Pancreas (tissue), 10 donors: ENCODE results near the gene SF3A1. TPM values are rescaled to one million over a fixed set of nuclear protein-coding genes. Genes with fewer than 3 reads are reported as not detected.
"Not testable (repeated sequence)": the region's sequence is repeated elsewhere in the genome, so short reads cannot be mapped to it uniquely, and the experiment has no call there.

Experiments used
- ATAC-seq, 4 donors: fragments of 200-7000 bp; cut with Tn5 transposase; one replicate each; pipeline versions ENCODE4 v1.8.0 to v1.9.1; 2020; ENCODE audit warnings: mild to moderate bottlenecking in 4 of 4, moderate library complexity in 4 of 4
- DNase-seq, 6 donors: peaks; one replicate each; pipeline ENCODE4 v3.0.0-alpha.2; 2020
- FAIRE-seq: peaks from 2 replicates; lab custom pipeline; 2012; peaks lifted over from hg19 to GRCh38; lab: Jason Lieb, UNC
- H3K27ac ChIP-seq, 4 donors: fragments of 200-600 bp; sonication (generic); 1 replicate in 3 of 4; 2 replicates in 1 of 4; pipeline versions ENCODE4 v1.5.0 to v1.8.0; 2020
- H3K27me3 ChIP-seq, 4 donors: fragments of 200-600 bp; one replicate each; pipeline ENCODE4 v1.8.0; 2021
- H3K36me3 ChIP-seq, 3 donors: fragments of 200-600 bp; sonication (generic) in 1 of 3; one replicate each; pipeline versions ENCODE4 v1.5.0 to v1.8.0; 2020 to 2021
- H3K4me1 ChIP-seq, 3 donors: fragments of 200-600 bp; one replicate each; pipeline ENCODE4 v1.8.0; 2021
- H3K4me3 ChIP-seq, 4 donors: fragments of 200-600 bp; sonication (generic) in 2 of 4; one replicate each; pipeline versions ENCODE4 v1.5.0 to v1.8.0; 2020 to 2021
- H3K9me3 ChIP-seq, 4 donors: fragments of 200-600 bp; one replicate each; pipeline ENCODE4 v1.8.0; 2021
- CTCF ChIP-seq, 4 donors: fragments of 200-600 bp; sonication (generic) in 3 of 4; IDR thresholded peaks; one replicate each; pipeline versions ENCODE4 v1.5.0 to v1.8.0; 2021; ENCODE audit warnings: antibody characterized with exemption in 4 of 4
- WGBS, 2 donors: extraction: QIAGEN DNeasy Blood & Tissue Kit; methylation state at CpG; one replicate each; pipeline ENCODE4 v1.1.7; 2013; 5-methylcytosine and 5-hydroxymethylcytosine counted together
- intact Hi-C, 3 donors: fragments of 100-400 bp; cut with DNase I; formaldehyde crosslinking; loops; one replicate each; pipeline versions ENCODE4 v1.11.1 to v1.14.2; 2022
- polyA plus RNA-seq, 2 donors: library from polyadenylated mRNA; stranded (reverse); fragments of 200-250 nt; gene quantifications; one replicate each; pipeline ENCODE4 v1.2.3, GENCODE V29; 2013
- total RNA-seq, 6 donors: library from RNA; stranded (reverse); fragmentation: NEBNext Ultra II Directional in 4 of 6; extraction: Animal tissue kit (Norgen Biotek cat#: 25700) in 4 of 6; gene quantifications; one replicate each; pipeline versions ENCODE4 v1.2.1 to v1.2.4, GENCODE V29; 2021 to 2023
- donor health status: healthy with polysubstance abuse.
- donor health status: DM: no; HTN: no; CAD: no; lungs with moderate emphysema.
- donor health status: DM: no; HTN: no; CAD: no.
- donor health status: control.
- donor health status: control.
- donor health status: Bipolar disorder and iron deficiency.
- donor health status: DM: yes; HTN: yes; CAD: no.
- donor health status: DM: no; HTN: no; CAD: no.
- donor health status: DM: no; HTN: no; CAD: no.
- donor health status: DM: yes; HTN: yes; CAD: no.

The SF3A1 gene
- total RNA-seq = 100 to 1,000 TPM in 1 of 6 donors, 10 to 100 TPM in 5; 77.2 to 102 (median 95.4) TPM
- polyA plus RNA-seq = 10 to 100 TPM; 19.2 to 21.6 TPM

GRCh38 chr22:30356449-30357235 is at the start of gene SF3A1, which contains the start of gene CCDC157:
SF3A1 (minus strand) TSS chr22:30356894; CDS start chr22:30356792, 102 bp downstream.
CCDC157 (plus strand) TSS chr22:30357007; CDS start chr22:30366001, 8,994 bp downstream.
- Histone ChIP-seq H3K27ac (peak within 1 kb of the TSS; percentile 92 to 97 (median 96)), H3K27me3 (no peaks in the 10 kb centered on the region), H3K4me1 (peaks cover 0 to 22% (median 10%) of the 10 kb centered on the region in 3 donors), H3K4me3 (peak within 1 kb of the TSS; percentile 49 to 76 (median 68)), H3K9me3 (no peaks in the 10 kb centered on the region), H3K36me3 (peaks cover 0 to 13% (median 7%) of the 10 kb centered on the region in 3 donors)
- DNase-seq (peak; percentile 84 to 95 (median 90)), ATAC-seq (peak; percentile 97 to 99 (median 98)), FAIRE-seq (no peak)
- intact Hi-C loops = no loop called here
- WGBS, 2 donors = 0% methylated on average over 87 to 91 of the region's 91 CpGs
- TF ChIP-seq CTCF (IDR thresholded peaks at IDR 0.05) = no peak

GRCh38 chr22:30406400-30406799 is 49.7 kb upstream of the SF3A1 start:
- Histone ChIP-seq H3K27ac (no peak overlapping the region), H3K4me1 (no peaks in the 10 kb centered on the region), H3K4me3 (no peak overlapping the region), H3K27me3 (no peaks in the 10 kb centered on the region), H3K36me3 (peaks cover 0 to 4% (median 0%) of the 10 kb centered on the region in 3 donors), H3K9me3 (no peaks in the 10 kb centered on the region)
- ATAC-seq = no peak
- FAIRE-seq = no peak
- DNase-seq = no peak
- 80 to 95% methylated on average over 6 of the region's 6 CpGs for WGBS, 2 donors
- intact Hi-C loops = no loop called here
- TF ChIP-seq CTCF (IDR thresholded peaks at IDR 0.05) = no peak

GRCh38 chr22:30405731-30406130 is 49.0 kb upstream of the SF3A1 start:
- H3K27me3 ChIP-seq = no peaks in the 10 kb centered on the region
- WGBS, 2 donors = 48 to 66% methylated on average over 4 of the region's 4 CpGs
- TF ChIP-seq CTCF (IDR thresholded peaks at IDR 0.05) = no peak
- no peak overlapping the region for H3K4me3 ChIP-seq
- H3K36me3 ChIP-seq = peaks cover 0 to 1% (median 0%) of the 10 kb centered on the region in 3 donors
- FAIRE-seq (no peak), DNase-seq (no peak), ATAC-seq (no peak)
- no peaks in the 10 kb centered on the region for H3K4me1 ChIP-seq
- intact Hi-C loops = no loop called here
- H3K9me3 ChIP-seq = no peaks in the 10 kb centered on the region
- H3K27ac ChIP-seq = no peak overlapping the region

GRCh38 chr22:30404307-30404706 is 47.6 kb upstream of the SF3A1 start:
- no peaks in the 10 kb centered on the region for H3K9me3 ChIP-seq
- DNase-seq = no peak
- WGBS, 2 donors = 84 to 88% methylated on average over 6 of the region's 6 CpGs
- H3K4me3 ChIP-seq = no peak overlapping the region
- no peak for TF ChIP-seq CTCF (IDR thresholded peaks at IDR 0.05)
- FAIRE-seq = no peak
- no peaks in the 10 kb centered on the region for H3K27me3 ChIP-seq
- H3K4me1 ChIP-seq = no peaks in the 10 kb centered on the region
- intact Hi-C loops = no loop called here
- no peak for ATAC-seq
- H3K27ac ChIP-seq = no peak overlapping the region
- no peaks in the 10 kb centered on the region for H3K36me3 ChIP-seq

- ATAC-seq, H3K27me3 ChIP-seq, H3K36me3 ChIP-seq, H3K9me3 ChIP-seq, H3K4me1 ChIP-seq, H3K27ac ChIP-seq, H3K4me3 ChIP-seq, FAIRE-seq, DNase-seq, intact Hi-C loops: not testable (repeated sequence)
- 94 to 97% methylated on average over 5 of the region's 5 CpGs for WGBS, 2 donors
Measured at GRCh38 chr22:30402766-30403104, 46.0 kb upstream of the SF3A1 start.
